Anterior cingulate cortex (tissue), 58 donors: ENCODE results near the gene C19orf44.
"Not testable (repeated sequence)": the region's sequence is repeated elsewhere in the genome, so short reads cannot be mapped to it uniquely, and the experiment has no call there.

Experiments used
- DNase-seq, 58 donors: peaks; one replicate each; lab custom pipeline; 2025; lab: John Stamatoyannopoulos, UW

The C19orf44 gene

GRCh38 chr19:16466802-16467427, 29.3 kb upstream of the C19orf44 start:
- not testable (repeated sequence) for DNase-seq

DNA sequence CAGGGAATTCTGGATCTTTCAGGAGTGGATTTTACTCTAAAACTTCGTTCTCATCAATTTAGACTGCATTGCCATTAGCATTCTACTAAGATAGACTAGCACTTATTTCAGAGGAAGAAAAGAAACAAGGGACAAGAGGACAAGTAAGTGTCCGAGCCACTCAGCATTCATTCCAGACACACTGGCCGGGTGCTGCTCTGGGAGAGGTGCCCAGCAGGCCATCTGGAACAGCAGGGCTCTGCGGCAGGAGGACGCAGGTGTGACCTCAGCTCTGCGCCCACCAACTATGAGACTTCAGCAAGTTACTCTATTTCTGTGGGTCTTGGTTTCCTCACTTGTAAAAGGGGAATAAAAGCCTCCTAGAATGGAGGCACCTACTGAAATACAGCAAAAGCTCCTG, 28.6 kb upstream of the C19orf44 start:
- peak in 35 of 58 donors; percentile 5 to 64 (median 32) for DNase-seq

- no peak for DNase-seq
Measured at GRCh38 chr19:16470541-16470910, 25.7 kb upstream of the C19orf44 start.

- peak in 16 of 58 donors; percentile 7 to 51 (median 28) for DNase-seq
Measured at GRCh38 chr19:16470911-16471811, 25.0 kb upstream of the C19orf44 start.

DNA sequence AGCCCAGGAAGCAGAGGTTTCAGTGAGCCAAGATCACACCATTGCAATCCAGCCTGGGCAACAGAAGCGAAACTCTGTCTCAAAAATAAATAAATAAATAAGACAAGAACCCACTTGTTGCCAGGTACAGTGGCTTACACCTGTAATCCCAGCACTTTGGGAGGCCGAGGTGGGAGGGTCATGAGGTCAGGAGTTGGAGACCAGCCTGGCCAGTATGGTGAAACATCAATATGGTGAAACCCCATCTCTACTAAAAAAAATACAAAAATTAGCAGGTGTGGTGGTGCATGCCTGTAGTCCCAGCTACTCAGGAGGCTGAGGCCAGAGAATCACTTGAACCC, 23.7 kb upstream of the C19orf44 start:
- DNase-seq: not testable (repeated sequence)

- DNase-seq: no peak
Measured at GRCh38 chr19:16472992-16473391, 23.2 kb upstream of the C19orf44 start.

GRCh38 chr19:16473875-16474392, 22.3 kb upstream of the C19orf44 start:
- DNase-seq: no peak

GRCh38 chr19:16476401-16476800, 19.8 kb upstream of the C19orf44 start:
- DNase-seq: no peak

- no peak for DNase-seq
Measured at GRCh38 chr19:16477311-16477710, 18.9 kb upstream of the C19orf44 start.

- DNase-seq: no peak
Measured at GRCh38 chr19:16482745-16483144, 13.4 kb upstream of the C19orf44 start.

DNA sequence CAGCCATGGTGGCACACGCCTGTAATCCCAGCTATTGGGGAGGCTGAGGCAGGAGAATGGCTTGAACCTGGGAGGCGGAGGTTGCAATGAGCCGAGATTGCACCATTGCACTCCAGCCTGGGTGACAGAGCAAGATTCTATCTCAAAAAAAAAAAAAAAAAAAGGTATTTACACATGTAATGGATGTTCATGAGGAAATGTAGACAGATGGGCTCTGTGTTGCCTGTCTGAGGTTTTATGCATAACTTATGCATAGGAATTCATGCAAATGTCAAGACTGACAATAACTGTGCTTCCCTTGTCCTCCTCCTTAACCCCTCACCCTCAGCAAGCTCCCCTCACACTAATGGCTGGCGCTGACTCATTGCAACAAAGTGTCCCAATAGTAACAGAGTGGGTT, 9.7 kb upstream of the C19orf44 start:
- DNase-seq: not testable (repeated sequence)

GRCh38 chr19:16496613-16496983, 404 bp downstream of the C19orf44 start:
- peak in 18 of 58 donors; percentile 12 to 56 (median 34) for DNase-seq

- no peak for DNase-seq
Measured at GRCh38 chr19:16497042-16497441, 848 bp downstream of the C19orf44 start.

- DNase-seq: no peak
Measured at GRCh38 chr19:16497837-16498236, 1.6 kb downstream of the C19orf44 start.

GRCh38 chr19:16504271-16504670, 8.1 kb downstream of the C19orf44 start:
- no peak for DNase-seq

DNA sequence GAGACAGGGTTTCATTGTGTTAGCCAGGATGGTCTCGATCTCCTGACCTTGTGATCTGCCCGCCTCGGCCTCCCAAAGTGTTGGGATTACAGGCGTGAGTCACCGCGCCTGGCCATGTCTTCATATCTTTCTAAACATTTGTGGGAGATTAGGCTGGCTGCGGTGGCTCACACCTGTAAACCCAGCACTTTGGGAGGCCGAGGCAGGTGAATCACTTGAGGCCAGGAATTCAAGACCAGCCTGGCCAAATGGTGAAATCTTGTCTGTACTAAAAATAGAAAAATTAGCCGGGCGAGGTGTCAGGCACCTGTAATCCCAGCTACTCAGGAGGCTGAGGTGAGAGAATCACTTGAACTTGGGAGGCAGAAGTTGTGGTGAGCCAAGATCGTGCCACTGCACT, 10.0 kb downstream of the C19orf44 start:
- not testable (repeated sequence) for DNase-seq

DNA sequence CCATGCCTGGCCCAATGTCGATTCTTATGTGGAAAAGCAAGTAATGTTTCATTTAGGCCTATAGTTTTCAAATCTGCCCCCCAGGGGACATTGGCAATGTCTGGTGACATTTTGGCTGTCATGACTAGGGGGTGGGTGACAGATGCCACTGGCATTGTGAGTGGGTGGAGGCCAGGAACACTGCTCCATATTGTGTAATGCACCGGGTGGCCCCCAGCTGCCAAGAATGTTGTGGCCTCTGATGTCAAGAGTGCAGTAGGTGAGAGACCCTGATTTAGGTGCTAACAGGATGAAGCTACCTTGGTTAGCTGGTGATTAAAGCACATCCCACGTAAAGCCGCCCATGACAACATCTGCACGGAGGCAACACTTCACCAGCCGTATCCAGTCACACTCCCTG, 10.8 kb downstream of the C19orf44 start:
- no peak for DNase-seq

DNA sequence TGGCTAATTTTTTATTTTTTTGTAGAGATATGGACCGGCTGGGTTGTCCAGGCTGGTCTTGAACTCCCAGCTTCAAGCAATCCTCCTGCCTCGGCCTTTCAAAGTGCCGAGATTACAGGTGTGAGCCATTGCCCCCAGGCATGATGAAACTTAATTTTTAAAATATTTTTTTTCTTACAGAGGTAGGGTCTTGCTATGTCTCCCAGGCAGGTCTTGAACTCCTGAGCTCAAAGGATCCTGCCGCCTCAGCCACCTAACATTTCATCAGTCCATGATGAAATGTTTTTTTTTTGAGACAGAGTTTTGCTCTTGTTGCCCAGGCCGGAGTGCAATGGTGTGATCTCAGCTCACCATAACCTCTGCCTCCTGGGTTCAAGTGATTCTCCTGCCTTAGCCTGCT, 12.4 kb downstream of the C19orf44 start:
- no peak for DNase-seq

DNA sequence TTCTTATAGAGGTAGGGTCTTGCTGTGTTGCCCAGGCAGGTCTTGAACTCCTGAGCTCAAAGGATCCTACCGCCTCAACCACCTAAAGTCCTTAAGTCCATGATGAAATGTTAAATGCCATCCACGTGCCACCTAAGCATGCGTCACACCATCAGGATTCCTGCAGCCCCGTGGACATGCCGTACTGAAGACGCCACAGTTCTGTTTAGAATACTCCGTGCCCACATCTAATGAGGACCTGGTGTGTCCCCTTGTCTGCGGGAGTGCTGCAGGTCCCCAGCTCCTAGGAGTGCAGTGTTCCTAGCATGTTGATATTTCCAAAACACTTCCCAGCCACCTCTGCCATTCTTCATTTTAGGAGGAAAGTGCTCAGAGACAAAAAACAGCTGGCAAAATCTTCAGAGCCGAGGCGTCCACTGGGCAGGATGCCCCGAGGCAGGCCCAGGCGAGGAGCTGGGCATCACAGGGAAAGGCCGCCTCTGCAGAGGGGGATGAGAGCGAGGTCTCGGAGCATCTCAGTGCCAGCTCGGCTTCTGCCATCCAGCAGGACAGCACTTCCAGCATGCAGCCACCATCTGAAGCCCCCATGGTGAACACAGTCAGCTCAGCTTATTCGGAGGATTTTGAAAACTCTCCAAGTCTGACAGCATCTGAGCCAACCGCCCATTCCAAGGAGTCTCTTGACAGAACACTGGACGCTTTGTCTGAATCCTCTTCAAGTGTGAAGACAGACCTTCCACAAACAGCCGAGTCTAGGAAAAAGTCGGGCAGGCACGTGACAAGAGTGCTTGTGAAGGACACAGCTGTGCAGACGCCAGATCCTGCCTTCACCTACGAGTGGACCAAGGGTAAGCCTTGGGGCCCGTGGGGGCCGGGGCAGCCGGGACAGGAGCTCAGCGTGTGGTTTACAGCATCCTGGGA, 13.2 kb downstream of the C19orf44 start:
- DNase-seq: peak in 57 of 58 donors; percentile 12 to 89 (median 67)

DNA sequence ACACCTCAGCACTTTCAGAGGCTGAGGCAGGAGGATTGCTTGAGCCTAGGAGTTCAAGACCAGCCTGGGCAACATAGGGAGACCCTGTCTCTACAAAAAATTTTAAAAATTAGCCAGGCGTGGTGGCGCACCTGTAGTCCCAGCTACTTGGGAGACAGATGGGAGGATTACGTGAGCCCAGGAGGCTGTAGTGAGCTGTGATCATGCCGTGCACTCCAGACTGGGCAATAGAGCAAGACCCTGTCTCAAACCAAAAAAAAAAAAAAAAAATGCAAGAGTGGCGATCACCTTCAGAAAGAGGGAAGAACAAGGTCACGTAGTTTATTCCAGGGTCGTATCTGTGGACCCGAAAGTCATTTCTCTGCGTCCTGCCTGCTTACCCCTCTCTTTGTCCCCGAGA, 16.4 kb downstream of the C19orf44 start:
- DNase-seq: not testable (repeated sequence)
